Measurements from ENCODE around the gene ZNF268.
A peak's percentile ranks its signal among the peaks of the same experiment; 100 is the strongest.

The ZNF268 gene

GRCh38 chr12:133181238-133181959 is at the start of gene ZNF268:
Gene ZNF268 (plus strand): TSS chr12:133181495. CDS start chr12:133181998, 503 bp downstream.
- DNase-seq (ENCODE audit: low read depth): peak; percentile 83

GRCh38 chr12:133135747-133136146 is 45.5 kb upstream of the ZNF268 start:
- no peak for DNase-seq (ENCODE audit: low read depth)

GRCh38 chr12:133145981-133146380 is 35.3 kb upstream of the ZNF268 start:
- no peak for DNase-seq (ENCODE audit: low read depth)

- DNase-seq (ENCODE audit: low read depth): no peak
Observed at GRCh38 chr12:133156125-133156690, 25.1 kb upstream of the ZNF268 start.

GRCh38 chr12:133165776-133166175 is 15.5 kb upstream of the ZNF268 start:
- no peak for DNase-seq (ENCODE audit: low read depth)

GRCh38 chr12:133172491-133172890 is 8.8 kb upstream of the ZNF268 start:
- DNase-seq (ENCODE audit: low read depth): no peak

- DNase-seq (ENCODE audit: low read depth): no peak
Observed at GRCh38 chr12:133174901-133175300, 6.4 kb upstream of the ZNF268 start.

- no peak for DNase-seq (ENCODE audit: low read depth)
Observed at GRCh38 chr12:133180669-133181068, 626 bp upstream of the ZNF268 start.

- DNase-seq (ENCODE audit: low read depth): no peak
Observed at GRCh38 chr12:133190176-133190575, 8.9 kb downstream of the ZNF268 start.

GRCh38 chr12:133192847-133193246 is 11.6 kb downstream of the ZNF268 start:
- no peak for DNase-seq (ENCODE audit: low read depth)

GRCh38 chr12:133201888-133202287 is 20.6 kb downstream of the ZNF268 start:
- DNase-seq (ENCODE audit: low read depth): no peak

GRCh38 chr12:133202493-133203343 is 21.4 kb downstream of the ZNF268 start:
- DNase-seq (ENCODE audit: low read depth): no peak

GRCh38 chr12:133203344-133204263 is 22.3 kb downstream of the ZNF268 start:
- no peak for DNase-seq (ENCODE audit: low read depth)

GRCh38 chr12:133204264-133204603 is 22.9 kb downstream of the ZNF268 start:
- DNase-seq (ENCODE audit: low read depth): no peak

- DNase-seq (ENCODE audit: low read depth): no peak
Observed at GRCh38 chr12:133206390-133206789, 25.1 kb downstream of the ZNF268 start.

- DNase-seq (ENCODE audit: low read depth): no peak
Observed at GRCh38 chr12:133215724-133216123, 34.4 kb downstream of the ZNF268 start.

- no peak for DNase-seq (ENCODE audit: low read depth)
Observed at GRCh38 chr12:133217219-133217618, 35.9 kb downstream of the ZNF268 start.

GRCh38 chr12:133220521-133220920 is 39.2 kb downstream of the ZNF268 start:
- DNase-seq (ENCODE audit: low read depth): no peak

GRCh38 chr12:133221241-133221640 is 39.9 kb downstream of the ZNF268 start:
- DNase-seq (ENCODE audit: low read depth): no peak

GRCh38 chr12:133222211-133222610 is 40.9 kb downstream of the ZNF268 start:
- no peak for DNase-seq (ENCODE audit: low read depth)

- no peak for DNase-seq (ENCODE audit: low read depth)
Observed at GRCh38 chr12:133225527-133225926, 44.2 kb downstream of the ZNF268 start.

GRCh38 chr12:133226690-133227089 is 45.4 kb downstream of the ZNF268 start:
- DNase-seq (ENCODE audit: low read depth): no peak

Data from fibroblast of the conjunctiva (primary cell).